ENCODE data around the gene SLC16A6.
"Not testable (repeated sequence)": the region's sequence is repeated elsewhere in the genome, so short reads cannot be mapped to it uniquely, and the experiment has no call there.

The SLC16A6 gene, protein sequence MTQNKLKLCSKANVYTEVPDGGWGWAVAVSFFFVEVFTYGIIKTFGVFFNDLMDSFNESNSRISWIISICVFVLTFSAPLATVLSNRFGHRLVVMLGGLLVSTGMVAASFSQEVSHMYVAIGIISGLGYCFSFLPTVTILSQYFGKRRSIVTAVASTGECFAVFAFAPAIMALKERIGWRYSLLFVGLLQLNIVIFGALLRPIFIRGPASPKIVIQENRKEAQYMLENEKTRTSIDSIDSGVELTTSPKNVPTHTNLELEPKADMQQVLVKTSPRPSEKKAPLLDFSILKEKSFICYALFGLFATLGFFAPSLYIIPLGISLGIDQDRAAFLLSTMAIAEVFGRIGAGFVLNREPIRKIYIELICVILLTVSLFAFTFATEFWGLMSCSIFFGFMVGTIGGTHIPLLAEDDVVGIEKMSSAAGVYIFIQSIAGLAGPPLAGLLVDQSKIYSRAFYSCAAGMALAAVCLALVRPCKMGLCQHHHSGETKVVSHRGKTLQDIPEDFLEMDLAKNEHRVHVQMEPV

DNA sequence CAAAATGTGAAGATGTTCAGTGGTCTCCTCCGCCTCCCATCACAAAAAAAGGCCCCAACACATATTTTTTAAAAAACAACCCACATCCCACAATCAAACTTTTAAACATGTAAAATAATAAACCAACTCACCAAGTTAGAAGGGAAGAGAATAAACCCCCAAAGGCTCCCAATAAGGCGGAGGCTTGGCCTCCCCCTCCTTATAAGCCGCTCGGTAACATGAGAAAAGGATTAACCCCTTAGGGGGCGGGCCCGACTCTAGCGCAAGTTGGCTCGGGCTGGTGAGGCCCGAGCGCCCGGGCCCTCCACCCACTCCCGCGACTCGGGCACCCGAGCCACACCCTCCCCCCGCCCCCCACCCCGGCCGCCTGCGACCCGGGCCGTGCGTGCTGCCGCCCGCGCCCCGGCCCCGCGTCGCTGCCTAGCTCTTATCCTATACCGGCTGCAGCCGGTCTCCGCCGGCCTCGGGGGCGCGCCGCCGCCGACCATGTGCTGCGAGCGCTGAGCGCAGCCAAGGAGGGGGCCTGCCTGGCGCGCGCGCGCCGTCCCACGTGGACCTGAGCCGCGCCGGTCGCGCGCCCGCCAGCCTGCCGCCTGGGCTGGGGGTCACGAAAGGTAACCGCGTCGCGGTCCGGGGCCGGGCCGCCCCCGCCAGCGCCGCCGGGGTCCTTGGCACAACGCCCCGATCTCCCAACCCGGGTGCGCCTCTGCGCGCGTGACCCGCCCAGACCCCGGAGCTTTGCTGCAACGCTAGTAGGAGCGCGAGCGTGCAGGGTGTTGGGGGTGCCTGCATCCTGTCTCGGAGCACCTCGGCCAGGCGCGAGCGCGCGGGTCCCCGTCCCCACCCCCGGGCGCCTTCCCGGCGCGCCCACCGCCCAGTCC is at the start of gene SLC16A6, which contains the start of gene ARSG:
Gene SLC16A6 (minus strand): TSS at position 173 of the 881 bp plus-strand sequence. CDS start 12,807 bp downstream, outside the sequence.
Gene ARSG (plus strand): TSS at position 541 of the 881 bp plus-strand sequence. CDS start 15,999 bp downstream, outside the sequence.
- DNase-seq: peak; percentile 85

DNA sequence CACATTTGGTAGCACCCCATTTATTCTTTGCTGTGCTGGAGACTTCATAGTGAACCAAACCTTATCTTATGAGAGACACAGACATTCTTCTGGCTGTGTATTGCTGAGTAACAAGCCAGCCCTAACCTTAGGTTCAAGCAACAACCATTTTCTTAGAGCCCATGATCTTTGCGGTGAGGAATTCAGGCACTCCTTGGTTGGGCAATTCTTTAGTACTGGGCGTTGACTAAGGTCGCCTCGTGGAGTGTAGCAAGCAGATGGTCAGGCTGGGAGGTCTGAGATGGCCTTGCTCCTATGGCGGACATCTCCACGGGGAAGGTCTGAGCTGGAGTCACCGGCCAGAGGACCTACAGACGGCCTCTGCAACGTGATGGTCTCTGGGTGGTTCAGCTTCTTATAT is 43.5 kb upstream of the SLC16A6 start:
- no peak for DNase-seq

DNA sequence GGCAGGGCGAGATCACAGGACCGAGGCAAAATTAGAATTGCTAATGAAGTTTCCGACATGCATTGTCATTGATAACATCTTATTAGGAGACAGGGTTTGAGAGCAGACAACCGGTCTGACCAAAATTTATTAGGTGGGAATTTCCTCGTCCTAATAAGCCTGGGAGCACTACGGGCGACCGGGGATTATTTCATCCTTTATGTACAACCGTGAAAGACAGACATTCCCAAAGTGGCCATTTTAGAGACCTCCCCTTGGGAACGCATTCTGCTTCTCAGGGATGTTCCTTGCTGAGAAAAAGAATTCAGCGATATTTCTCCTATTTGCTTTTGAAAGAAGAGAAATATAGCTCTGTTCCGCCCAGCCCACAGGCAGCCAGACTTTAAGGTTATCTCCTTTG is 41.0 kb upstream of the SLC16A6 start:
- not testable (repeated sequence) for DNase-seq

DNA sequence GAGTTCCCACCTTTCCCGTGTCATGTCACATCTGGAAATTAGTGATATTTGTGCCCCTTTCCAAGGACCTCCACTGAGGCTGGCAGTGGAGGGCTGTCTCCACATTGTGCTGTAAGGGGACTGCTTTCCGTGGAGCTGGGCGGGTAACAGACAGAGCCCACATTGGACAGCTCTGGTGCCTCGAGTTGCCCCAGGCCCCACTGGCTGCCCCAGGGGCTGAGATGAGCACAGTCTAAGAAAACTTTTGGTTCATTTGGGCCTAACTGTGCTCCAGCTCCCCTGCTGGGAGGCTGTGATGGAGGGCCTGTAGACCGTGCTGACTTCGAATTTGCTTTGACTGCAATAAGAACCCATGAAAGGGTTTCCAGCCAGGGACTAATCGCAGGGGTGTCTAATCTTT is 38.4 kb upstream of the SLC16A6 start:
- no peak for DNase-seq

DNA sequence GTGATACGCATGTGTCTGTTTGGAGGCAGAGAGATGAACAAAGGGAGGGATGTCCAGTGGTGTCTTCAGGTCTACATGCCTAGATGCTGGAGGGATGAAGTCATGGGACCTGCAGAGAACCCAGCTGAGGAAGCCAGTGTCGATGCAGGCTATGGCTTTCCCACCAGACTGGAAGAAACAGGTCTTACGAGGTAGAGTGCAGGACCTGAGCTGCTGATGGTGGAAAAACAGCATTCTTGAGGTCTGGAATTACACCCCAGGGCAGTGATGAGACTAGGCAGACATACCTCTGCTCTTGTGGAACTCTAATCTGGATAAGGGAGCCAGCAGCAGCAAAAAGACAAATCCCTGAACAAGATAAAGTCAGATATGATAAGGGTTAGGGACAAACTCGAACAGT is 37.7 kb upstream of the SLC16A6 start:
- no peak for DNase-seq

DNA sequence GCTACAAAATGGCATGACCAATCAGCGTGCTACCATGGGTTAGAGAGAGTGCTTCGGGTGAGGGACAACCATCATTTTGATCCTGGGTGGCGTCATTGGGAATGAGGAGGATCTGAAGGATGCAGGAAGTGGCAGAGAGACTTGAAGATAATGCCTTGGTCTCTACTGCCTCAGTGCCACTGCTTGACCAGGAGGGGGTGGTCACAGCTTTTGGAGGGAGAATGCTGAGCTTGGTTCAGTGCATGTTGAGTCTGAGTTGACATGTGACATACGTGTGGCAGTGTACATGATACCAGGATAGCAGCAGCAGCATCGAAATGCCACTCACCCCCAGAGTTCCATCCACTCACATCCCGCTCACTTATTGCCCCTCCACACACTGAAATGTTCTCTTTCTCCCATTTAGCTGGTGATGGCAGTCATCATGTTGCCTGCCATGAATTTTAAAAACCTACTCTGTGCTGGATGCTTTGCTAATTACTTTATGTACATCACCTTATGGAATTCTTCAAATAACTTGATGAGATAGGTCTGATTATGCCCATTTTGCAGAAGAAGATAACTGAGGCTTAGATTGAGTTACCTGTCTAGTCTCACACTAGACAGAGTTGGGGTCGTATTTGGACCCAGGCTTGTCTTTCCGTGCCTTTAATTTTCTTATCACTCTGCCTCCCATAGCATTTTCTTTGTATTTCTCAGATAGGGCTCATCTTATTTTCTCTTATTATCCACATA is 37.1 kb upstream of the SLC16A6 start:
- no peak for DNase-seq

DNA sequence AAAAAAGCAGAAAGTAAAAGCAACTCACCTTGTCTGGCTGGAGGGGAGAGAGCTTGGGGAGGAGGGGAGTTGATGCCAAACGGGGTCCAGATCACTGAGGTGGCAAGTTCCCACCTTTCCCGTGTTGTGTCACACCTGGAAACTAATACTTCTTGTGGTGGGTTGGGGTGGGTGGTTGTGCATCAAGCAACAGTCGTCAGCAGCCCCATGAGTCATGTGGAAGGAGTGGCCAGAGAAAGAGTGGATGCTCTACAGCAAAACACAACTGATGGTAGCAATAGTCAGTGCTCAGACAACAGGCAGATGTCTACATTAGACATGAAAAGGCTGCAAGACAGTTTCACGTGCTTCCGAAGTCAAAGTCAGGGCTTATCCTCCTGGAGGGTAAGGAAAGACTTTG is 35.8 kb upstream of the SLC16A6 start:
- no peak for DNase-seq

DNA sequence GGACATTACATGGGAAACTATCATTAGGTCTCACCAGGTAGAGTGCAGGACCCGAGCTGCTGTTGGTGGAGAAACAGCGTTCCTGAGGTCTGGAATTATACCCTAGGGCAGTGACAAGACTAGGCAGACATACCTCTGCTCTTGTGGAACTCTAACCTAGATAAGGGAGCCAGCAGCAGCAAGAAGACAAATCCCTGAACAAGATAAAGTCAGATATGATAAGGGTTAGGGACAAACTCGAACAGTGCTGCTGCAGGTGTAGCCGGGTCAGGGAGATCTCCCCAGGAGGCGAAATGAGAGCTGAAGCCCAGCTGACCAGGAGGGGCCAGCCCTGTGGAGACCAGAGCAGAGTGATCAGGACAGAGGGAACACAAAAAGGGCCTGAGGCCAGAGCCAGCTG is 35.0 kb upstream of the SLC16A6 start:
- DNase-seq: no peak

DNA sequence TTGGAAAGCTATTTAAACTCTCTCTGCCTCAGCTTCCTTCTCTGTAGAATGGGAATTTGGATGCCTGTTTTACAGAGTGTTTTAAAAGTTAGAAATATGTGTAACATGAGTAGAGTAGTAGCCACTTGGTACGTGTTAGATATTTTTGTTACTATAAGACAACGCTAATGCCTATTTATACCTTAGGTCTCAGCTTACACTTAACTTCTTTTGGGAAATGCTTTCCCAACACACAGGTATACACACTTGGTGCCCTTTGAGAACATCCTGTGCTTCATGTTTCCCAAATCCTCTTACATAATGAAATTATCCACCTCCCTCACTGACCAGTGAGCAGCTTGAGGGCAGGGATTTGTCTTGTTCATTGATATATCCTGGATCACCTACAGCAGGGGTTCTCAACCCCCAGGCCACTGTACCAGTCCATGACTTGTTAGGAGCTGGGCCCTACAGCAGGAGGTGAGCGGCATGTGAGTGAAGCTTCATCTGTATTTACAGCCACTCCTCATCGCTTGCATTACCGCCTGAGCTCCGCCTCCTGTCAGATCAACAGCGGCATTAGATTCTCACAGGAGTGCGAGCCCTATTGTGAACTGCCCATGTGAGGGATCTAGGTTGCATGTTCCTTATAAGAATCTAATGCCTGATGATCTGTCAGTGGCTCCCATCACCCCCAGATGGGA is 33.9 kb upstream of the SLC16A6 start:
- DNase-seq: no peak

DNA sequence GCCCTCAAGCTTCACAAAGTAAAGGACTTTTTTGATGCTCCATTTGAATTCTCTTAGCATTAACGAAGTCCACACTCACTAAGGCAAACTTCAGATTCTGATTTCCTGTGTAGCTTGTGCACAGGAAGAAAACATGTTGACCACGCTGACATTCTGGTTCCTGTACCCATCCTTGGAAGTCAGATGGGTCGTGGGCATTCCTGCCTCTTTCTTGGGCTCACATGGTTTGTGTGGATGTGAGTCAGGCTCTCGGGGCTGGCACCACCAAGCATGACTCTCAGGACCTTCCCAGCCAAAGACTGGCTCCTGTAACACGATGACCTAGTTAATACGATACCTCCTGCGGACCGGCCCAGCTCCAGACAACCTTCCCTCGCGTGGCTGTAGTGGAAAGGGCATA is 33.2 kb upstream of the SLC16A6 start:
- no peak for DNase-seq

DNA sequence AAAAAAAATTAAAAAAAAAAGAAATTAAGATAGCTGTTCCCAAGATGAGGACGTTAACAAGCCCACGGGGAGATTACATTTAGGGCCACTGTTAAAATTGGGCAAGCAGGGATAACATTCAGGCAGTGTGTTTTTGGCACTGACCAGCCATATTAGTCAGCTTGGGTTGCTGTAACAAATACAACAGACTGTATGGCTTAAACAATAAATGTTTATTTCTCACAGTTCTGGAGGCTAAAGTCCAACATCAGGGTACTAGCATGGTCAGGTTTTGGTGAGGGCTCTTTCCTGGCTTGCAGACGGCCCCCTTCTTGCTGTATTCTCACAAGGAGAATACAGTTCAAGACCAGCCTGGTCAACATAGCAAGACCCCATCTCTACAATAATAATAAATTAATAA is 31.7 kb upstream of the SLC16A6 start:
- no peak for DNase-seq

DNA sequence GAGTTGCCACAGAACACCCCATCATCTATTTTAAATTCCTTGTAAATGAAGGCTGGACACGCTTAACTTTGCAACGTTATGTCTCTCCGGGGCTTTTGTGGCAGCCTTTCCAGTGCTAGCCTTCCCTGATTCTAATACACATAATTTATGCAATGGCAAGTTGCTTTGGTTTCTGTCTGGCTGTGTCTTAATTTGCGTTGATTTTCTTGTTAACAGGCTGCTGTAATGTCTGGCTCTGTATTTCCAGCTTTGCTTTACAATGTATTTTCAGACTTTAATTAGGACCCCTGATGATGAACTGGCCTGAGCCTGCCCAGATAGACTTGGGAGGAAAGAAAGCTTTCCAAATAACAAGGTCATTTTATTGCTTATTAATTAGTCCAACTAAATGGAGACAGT is 30.6 kb upstream of the SLC16A6 start:
- DNase-seq: peak; percentile 58

DNA sequence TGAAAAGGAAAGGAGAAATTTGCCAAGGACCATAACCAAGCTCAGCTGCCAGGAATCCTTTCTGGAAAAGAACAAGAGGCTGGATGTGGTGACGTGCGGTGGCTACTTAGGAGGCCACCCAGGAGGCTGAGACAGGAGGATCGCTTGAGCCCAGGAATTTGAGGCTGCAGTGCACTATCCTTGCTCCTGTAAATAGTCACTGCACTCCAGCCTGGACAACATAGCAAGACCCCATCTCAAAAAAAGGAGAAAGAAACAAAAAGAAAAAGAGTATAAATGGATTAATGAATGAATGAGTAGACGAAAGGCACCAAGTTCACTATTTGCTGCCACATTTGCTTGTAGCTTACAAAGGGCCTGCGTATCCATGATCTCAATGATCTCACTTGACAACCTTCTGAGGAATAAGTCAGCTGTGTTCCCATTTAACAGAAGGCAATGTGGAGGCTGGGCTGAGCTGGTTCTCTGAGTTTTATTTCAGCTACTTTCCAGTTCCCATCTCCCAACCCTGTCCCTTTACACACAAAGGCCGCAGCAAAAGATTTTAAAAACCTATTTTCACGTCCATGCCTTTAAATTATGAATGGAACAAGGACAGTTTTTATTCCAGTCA is 30.1 kb upstream of the SLC16A6 start:
- no peak for DNase-seq

DNA sequence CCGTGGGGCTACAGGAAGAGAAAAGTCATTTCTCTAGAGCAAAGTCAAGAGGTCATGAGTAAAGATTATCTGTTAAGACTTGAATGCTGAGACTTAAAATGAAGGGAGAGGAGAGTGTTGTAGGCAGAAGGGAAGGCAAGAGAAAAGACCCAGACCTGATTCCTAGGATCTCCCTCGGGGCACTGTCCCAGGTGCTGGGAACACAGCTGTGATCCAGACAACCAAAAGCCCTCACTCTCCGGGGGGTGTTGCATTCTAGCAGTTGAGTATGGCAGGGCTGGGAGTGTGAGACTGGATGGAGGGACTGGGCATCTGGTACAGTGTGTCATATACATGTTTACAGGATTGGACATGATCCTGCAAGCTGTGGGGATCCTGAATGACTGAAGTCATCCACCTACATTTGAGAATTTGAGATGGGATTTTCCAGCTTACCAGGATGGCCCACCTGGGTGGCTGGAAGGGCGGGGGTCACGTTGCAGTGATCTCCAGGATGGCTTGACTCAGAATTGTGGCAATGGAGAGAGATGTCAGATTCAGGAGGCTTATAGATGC is 29.5 kb upstream of the SLC16A6 start:
- peak; percentile 19 for DNase-seq

DNA sequence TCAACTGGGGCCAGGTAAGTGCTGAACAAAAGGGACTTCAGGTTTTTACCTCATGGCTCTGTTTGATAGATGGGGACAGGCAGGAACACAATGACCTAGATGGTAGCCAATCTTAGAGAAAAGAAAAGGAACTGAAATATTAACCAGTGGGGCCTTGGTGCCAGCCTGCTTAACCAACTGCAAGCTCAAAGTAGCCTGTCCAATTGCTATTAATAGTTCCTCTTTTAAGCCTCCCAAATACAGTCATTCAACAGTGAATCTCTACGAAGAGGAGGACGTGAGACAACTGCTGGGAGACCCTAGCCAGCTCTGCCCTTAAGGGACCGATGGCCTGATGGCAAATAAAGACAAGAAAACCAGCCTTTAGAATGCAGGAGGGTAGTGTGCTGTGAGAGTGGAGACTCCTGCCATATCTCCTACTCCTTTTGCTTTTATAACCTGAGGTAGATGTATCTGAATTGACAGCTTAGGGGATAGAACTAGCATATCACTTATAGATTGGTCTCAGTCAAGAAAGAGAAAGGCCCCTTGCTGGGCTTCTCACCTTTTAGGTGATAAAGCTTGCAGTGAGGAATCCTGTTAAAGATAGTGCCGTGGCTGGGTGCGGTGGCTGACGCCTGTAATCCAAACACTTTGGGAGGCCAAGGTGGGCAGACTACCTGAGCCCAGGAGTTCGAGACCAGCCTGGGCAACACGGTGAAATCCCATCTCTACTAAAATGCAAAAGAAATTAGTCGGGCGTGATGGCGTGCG is 28.7 kb upstream of the SLC16A6 start:
- peak; percentile 56 for DNase-seq

DNA sequence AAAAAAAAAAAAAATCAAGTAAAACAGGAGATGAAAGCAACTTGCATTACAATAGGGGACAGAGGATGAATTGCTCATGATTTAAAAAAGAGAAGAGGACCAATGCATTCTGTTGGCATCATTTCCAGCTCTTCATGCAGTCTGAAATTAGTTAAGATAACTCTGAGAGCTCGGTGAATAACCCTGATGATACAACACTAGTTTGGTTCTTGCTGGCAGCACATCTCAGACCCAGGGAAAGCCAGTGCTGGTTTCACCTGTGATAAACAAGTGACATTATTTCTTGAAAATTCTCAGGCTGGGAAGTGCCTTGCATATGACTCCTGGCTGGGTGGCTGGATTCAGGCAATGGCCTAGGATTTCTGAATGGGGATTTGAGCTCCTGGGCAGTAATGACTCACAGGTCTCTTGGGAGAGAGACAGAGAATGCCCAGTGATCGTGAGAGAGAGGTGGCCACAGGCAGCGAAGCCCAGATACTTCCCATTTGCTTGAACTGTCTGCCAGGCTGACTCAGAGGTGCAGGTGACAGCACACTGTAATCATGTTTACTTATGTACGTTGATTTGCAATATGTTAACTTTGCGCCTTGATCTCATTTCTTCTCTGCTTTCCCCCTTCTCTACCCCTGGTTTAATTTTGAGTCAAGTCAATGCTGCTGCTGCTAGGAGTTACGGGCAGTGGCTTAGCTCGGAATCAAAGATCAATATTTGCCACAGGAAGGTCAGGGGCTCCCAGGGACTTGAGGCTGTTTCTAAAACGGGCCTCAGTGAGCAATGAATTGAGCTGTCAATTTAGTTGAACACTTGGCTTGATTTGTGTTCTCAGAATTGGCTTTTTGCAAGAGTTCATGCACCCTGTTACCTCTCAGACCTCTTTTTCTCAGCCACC is 27.4 kb upstream of the SLC16A6 start:
- DNase-seq: peak; percentile 80

DNA sequence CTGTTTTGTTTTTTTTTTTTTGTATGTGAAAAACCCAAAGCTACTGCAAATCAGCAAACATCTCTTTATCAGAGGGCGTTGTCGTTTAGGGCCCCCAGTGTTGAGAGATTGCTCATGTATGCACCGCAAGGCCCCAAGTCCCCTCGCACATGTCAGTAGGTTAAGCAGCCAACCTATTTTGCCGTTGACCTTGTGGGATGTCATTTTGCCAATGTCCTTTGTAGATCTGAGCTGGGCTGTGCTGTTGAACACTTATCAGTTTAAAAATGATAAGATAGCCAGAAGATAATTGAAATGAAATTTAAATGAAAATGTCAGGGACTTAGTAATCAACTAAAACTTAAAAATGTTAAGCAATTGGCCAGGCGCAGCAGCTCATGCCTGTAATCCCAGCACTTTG is 26.5 kb upstream of the SLC16A6 start:
- no peak for DNase-seq

DNA sequence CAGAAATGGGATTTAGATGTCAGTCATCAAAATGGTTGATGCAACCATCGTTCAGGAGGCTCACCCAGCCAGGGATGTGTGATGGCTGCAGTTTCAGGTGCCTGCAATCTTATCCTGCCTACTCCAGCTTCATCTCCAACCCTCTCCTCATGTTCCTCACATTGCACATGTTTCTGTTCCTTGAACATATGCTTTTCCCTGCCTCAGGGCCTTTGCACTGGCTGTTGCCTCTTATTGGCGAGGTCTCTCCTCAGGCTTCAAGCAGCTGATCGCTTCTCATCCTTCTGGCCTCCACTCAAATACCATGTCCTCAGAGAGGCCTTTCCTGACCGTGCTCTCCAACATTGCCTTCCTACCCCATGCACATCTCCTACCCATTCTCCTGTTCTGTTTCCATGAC is 25.0 kb upstream of the SLC16A6 start:
- DNase-seq: no peak

DNA sequence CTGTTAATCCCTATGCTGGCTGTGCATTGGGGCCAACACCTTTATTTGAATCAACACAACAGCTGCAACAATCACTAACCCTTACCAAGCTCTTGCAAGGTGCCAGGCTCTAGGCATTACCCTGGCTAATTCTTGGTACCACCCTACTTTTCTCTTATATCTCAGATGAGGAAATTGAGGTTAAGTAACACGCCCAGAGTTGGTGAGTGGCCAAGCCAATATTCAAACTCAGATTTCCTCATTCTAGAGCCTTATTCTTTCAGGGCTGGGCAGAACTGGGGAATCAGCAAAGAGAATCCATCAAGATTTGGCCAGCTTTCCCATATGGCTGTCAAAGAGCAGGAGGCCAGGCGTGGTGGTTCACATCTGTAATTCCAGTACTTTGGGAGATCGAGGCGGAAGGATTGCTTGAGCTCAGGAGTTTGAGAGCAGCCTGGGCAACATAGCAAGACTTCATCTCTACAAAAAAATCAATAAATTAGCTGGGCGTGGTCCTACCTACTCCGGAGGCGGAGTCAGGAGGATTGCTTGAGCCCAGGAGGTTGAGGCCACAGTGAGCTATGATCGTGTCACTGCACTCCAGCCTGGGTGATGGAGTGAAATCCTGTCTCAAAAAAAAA is 24.1 kb upstream of the SLC16A6 start:
- no peak for DNase-seq
